Upper lobe of left lung (tissue), 6 donors: ENCODE results near the gene SLC25A47. TPM values are rescaled to one million over a fixed set of nuclear protein-coding genes. Genes with fewer than 3 reads are reported as not detected.

Experiments used
- ATAC-seq, 2 donors: fragments of 200-7000 bp; cut with Tn5 transposase; one replicate each; pipeline ENCODE4 v1.9.1; 2022; ENCODE audit warnings: mild to moderate bottlenecking in 2 of 2, moderate library complexity in 2 of 2; ENCODE audit not compliant: low FRiP score in 2 of 2
- DNase-seq, 2 donors: peaks; one replicate each; pipeline ENCODE4 v3.0.0-alpha.2; 2019 to 2020
- H3K27ac ChIP-seq, 4 donors: fragments of 200-600 bp; sonication (generic); one replicate each; pipeline ENCODE4 v1.5.1; 2016 to 2019
- H3K27me3 ChIP-seq, 4 donors: fragments of 200-600 bp; sonication (generic); one replicate each; pipeline ENCODE4 v1.5.1; 2017 to 2019
- H3K36me3 ChIP-seq, 4 donors: fragments of 200-600 bp; sonication (generic); one replicate each; pipeline ENCODE4 v1.5.1; 2016 to 2019
- H3K4me1 ChIP-seq, 4 donors: fragments of 200-600 bp; sonication (generic); one replicate each; pipeline ENCODE4 v1.5.1; 2018 to 2019
- H3K4me3 ChIP-seq, 4 donors: fragments of 200-600 bp; sonication (generic); one replicate each; pipeline ENCODE4 v1.5.1; 2017 to 2019; ENCODE audit warnings: mild to moderate bottlenecking in 2 of 4, moderate library complexity in 1 of 4
- H3K9me3 ChIP-seq, 4 donors: fragments of 200-600 bp; sonication (generic); one replicate each; pipeline ENCODE4 v1.5.1; 2018 to 2019
- EP300 ChIP-seq, 4 donors: sonication (generic); formaldehyde crosslinking; IDR thresholded peaks; one replicate each; pipeline ENCODE4 v1.5.1; 2017; ENCODE audit warnings: antibody characterized with exemption in 4 of 4, control low read depth in 2 of 4
- POLR2A ChIP-seq, 4 donors: fragments of 450-650 bp; IDR thresholded peaks; one replicate each; pipeline ENCODE4 v1.5.1; 2016 to 2017; ENCODE audit warnings: antibody characterized with exemption in 4 of 4, mild to moderate bottlenecking in 2 of 4
- POLR2AphosphoS5 ChIP-seq, 2 donors: sonication (generic); formaldehyde crosslinking; IDR thresholded peaks; one replicate each; pipeline ENCODE4 v1.5.1; 2017; ENCODE audit warnings: antibody characterized with exemption in 2 of 2
- WGBS, 2 donors: methylation state at CpG; one replicate each; pipeline ENCODE4 v1.1.5; 2017 to 2018; 5-methylcytosine and 5-hydroxymethylcytosine counted together
- total RNA-seq, 6 donors: library from RNA; depleted of rRNA in 4 of 6; stranded (reverse); fragments of >200 nt in 4 of 6; gene quantifications; one replicate each; pipeline versions ENCODE4 v1.1.0 to v1.2.1, GENCODE V29; 2016 to 2021
- TF ChIP-seq, protein P1 (sequence below), 6 experiments: fragments of 450-650 bp in 4 of 6; fragments of 200-600 bp in 2 of 6; sonication (generic) in 2 of 6; IDR thresholded peaks; one replicate each; pipeline ENCODE4 v1.5.1; 2016 to 2019; ENCODE audit warnings: antibody characterized with exemption in 6 of 6
- donor health status: DM: no; HTN: no; CAD: no; lungs with moderate emphysema.
- donor health status: DM: no; HTN: yes; CAD: no; lungs with severe emphysema.

SLC25A47 gene
- total RNA-seq, 6 donors from 2014 or later = not detected

GRCh38 chr14:100317389-100317788, 5.8 kb upstream of the SLC25A47 start:
- TF ChIP-seq EP300 (IDR thresholded peaks at IDR 0.05) (no peak), POLR2A (IDR thresholded peaks at IDR 0.05) (no peak), POLR2AphosphoS5 (IDR thresholded peaks at IDR 0.05) (no peak)
- TF ChIP-seq, protein P1, sequence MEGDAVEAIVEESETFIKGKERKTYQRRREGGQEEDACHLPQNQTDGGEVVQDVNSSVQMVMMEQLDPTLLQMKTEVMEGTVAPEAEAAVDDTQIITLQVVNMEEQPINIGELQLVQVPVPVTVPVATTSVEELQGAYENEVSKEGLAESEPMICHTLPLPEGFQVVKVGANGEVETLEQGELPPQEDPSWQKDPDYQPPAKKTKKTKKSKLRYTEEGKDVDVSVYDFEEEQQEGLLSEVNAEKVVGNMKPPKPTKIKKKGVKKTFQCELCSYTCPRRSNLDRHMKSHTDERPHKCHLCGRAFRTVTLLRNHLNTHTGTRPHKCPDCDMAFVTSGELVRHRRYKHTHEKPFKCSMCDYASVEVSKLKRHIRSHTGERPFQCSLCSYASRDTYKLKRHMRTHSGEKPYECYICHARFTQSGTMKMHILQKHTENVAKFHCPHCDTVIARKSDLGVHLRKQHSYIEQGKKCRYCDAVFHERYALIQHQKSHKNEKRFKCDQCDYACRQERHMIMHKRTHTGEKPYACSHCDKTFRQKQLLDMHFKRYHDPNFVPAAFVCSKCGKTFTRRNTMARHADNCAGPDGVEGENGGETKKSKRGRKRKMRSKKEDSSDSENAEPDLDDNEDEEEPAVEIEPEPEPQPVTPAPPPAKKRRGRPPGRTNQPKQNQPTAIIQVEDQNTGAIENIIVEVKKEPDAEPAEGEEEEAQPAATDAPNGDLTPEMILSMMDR (IDR thresholded peaks at IDR 0.05) = no peak
- DNase-seq (no peak), ATAC-seq (no peak)
- Histone ChIP-seq H3K27ac (no peak overlapping the region), H3K4me3 (peak overlapping the region in 1 of 4 donors; percentile 55), H3K9me3 (no peaks in the 10 kb centered on the region), H3K4me1 (peaks cover 15 to 26% (median 17%) of the 10 kb centered on the region in 4 donors), H3K36me3 (no peaks in the 10 kb centered on the region), H3K27me3 (no peaks in the 10 kb centered on the region)
- WGBS, 2 donors = 76 to 92% methylated on average over 3 to 6 of the region's 6 CpGs

DNA sequence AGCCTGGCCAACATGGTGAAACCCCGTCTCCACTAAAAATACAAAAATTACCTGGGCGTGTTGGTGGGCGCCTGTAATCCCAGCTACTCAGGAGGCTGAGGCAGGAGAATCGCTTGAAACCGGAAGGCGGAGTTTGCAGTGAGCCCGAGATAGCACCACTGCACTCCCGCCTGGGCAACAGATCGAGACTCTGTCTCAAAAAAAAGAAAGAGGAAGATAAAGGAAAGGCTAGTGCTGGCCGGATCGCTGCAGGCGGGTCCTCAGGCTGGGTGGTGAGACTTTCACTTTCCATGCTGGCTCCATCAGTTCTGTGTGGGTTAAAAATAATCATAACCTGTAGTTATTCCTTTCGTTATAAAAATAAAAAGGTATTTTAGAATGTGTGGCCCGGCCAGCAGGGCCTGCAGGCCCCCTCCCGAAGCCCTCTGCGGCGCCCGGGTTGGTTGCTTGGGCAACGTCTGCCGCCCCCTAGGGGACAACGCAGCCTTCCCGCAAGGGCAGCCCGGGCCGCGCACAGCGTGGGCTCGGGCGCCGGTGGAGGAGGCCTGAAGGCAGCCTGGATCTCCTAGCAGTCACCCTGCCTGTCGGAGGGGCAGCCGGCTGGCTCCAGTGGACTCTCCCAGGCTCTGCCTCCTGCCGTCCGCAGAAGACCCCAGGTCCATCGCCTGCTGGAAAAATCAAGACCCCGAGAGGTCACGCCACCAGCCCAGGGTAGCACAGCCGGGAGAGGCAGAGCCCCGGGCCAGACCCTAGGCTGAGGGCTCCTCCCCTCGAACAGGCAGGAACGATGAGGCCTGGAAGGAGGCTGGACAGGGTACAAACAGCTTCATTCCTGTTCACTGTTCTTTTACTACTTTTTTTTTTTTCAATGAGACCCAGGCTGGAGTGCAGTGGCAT, 5.0 kb upstream of the SLC25A47 start:
- no peaks in the 10 kb centered on the region for H3K27me3 ChIP-seq
- TF ChIP-seq POLR2AphosphoS5 (IDR thresholded peaks at IDR 0.05) = no peak
- TF ChIP-seq, protein P1 (IDR thresholded peaks at IDR 0.05) = peak; percentile 82 to 91 (median 88)
- 35 to 50% methylated on average over 22 to 39 of the region's 40 CpGs for WGBS, 2 donors
- no peaks in the 10 kb centered on the region for H3K9me3 ChIP-seq
- no peaks in the 10 kb centered on the region for H3K36me3 ChIP-seq
- H3K4me3 ChIP-seq = peak overlapping the region in 3 of 4 donors; percentile 23 to 55 (median 45)
- peaks cover 7 to 18% (median 10%) of the 10 kb centered on the region in 4 donors for H3K4me1 ChIP-seq
- ATAC-seq (peak; percentile 84 to 95), DNase-seq (peak; percentile 71 to 94)
- peak overlapping the region in 3 of 4 donors; percentile 27 to 65 (median 56) for H3K27ac ChIP-seq

- no peaks in the 10 kb centered on the region for H3K9me3 ChIP-seq
- DNase-seq (no peak), ATAC-seq (no peak)
- H3K36me3 ChIP-seq = no peaks in the 10 kb centered on the region
- no peaks in the 10 kb centered on the region for H3K27me3 ChIP-seq
- H3K27ac ChIP-seq = no peak overlapping the region
- peaks cover 4 to 12% (median 10%) of the 10 kb centered on the region in 4 donors for H3K4me1 ChIP-seq
- no peak overlapping the region for H3K4me3 ChIP-seq
- 89 to 90% methylated on average over 12 of the region's 12 CpGs for WGBS, 2 donors
- TF ChIP-seq EP300 (IDR thresholded peaks at IDR 0.05) (no peak), POLR2AphosphoS5 (IDR thresholded peaks at IDR 0.05) (no peak), POLR2A (IDR thresholded peaks at IDR 0.05) (no peak)
- TF ChIP-seq, protein P1 (IDR thresholded peaks at IDR 0.05) = no peak
Measured at GRCh38 chr14:100320157-100320856, 2.8 kb upstream of the SLC25A47 start.

DNA sequence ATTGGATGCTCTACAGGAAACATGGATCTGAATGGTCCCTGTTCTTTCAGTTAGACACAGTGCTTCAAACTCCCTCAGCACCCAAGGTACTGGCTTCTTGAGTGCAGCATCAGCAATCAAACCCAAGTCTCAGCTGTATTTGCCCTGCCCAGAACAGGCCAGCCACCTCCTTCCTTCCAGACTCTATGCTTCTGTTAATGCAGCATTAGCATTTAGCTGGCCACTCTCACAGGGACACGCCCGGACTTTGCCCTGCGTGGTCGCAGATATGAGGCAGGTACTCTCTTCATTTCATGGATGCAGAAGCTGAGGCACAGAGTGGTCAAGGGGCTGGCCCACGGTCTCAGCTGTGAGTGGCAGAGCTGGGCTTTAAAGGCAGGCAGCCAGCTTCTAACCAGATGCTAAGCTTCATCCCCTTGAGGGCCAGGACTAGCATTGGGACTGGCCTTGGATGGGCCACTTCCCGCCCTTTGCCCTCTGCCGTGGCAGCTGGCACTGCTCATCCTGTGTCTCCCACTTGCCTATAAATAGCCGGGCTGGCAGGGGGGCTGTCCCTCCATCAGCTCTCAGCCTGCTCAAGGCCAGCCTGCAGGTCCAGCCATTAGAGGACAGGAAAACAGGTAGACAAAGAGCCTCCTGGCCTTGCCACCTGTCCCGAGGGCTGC, 1.5 kb upstream of the SLC25A47 start:
- H3K36me3 ChIP-seq = no peaks in the 10 kb centered on the region
- no peak overlapping the region for H3K4me3 ChIP-seq
- WGBS, 2 donors = 76 to 87% methylated on average over 5 to 9 of the region's 9 CpGs
- no peaks in the 10 kb centered on the region for H3K27me3 ChIP-seq
- no peak overlapping the region for H3K27ac ChIP-seq
- ATAC-seq = no peak
- peaks cover 4 to 12% (median 10%) of the 10 kb centered on the region in 4 donors for H3K4me1 ChIP-seq
- no peaks in the 10 kb centered on the region for H3K9me3 ChIP-seq
- DNase-seq = no peak
- no peak for TF ChIP-seq POLR2A (IDR thresholded peaks at IDR 0.05)
- TF ChIP-seq, protein P1 (IDR thresholded peaks at IDR 0.05) = no peak
- TF ChIP-seq POLR2AphosphoS5 (IDR thresholded peaks at IDR 0.05) = no peak
- TF ChIP-seq EP300 (IDR thresholded peaks at IDR 0.05) = no peak
